ENCODE data around the gene KRT6B. TPM values are rescaled to one million over a fixed set of nuclear protein-coding genes. Genes with fewer than 3 reads are reported as not detected.

KRT6B gene
- polyA plus RNA-seq, 1 donor from 2014 or later: not detected

DNA sequence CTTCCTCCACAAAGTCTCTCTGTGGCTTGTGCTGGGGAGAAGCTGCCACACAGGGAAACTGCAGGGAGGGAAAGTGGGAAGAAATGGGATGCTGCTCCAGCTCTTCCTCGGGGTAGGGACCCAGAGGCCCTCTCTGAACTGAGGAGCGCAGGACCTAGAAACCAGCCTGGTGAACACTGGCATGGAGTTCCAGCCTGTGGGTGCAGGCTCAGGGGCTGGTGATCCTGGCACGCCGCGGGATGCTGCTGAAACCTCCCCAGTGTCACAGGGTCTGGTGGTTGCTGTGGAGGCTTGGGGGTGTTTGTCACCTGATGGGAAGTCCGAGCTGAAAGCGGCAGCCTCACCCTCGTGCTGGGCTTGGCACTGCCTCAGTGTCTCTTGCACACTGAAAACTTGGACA, 12.5 kb downstream of the KRT6B start:
- no peak overlapping the region for H3K4me2 ChIP-seq (ENCODE audit: low read length)
- no peaks in the 10 kb centered on the region for H4K20me1 ChIP-seq (ENCODE audit: insufficient read depth)
- no peak overlapping the region for H3K9ac ChIP-seq (ENCODE audit: low read length)
- H3K27ac ChIP-seq (ENCODE audit: low read length): no peak overlapping the region
- no peaks in the 10 kb centered on the region for H3K36me3 ChIP-seq (ENCODE audit: insufficient read depth, low read length)
- H3K4me3 ChIP-seq (ENCODE audit: low read length): no peak overlapping the region
- no peaks in the 10 kb centered on the region for H3K79me2 ChIP-seq (replicated peaks; ENCODE audit: insufficient read depth, low read length)
- H2AFZ ChIP-seq (ENCODE audit: low read depth, low read length): no peak overlapping the region
- TF ChIP-seq REST (IDR thresholded peaks at IDR 0.05; ENCODE audit: borderline replicate concordance) (no peak), TAF1 (IDR thresholded peaks at IDR 0.05; ENCODE audit: low read depth) (no peak)
- no peaks in the 10 kb centered on the region for H3K9me2 ChIP-seq (ENCODE audit: insufficient read depth, low read length)
- H3F3A ChIP-seq (ENCODE audit: insufficient read depth, low read length, poor library complexity, severe bottlenecking): no peaks in the 10 kb centered on the region
- H3K9me3 ChIP-seq (ENCODE audit: low read length): no peaks in the 10 kb centered on the region
- no peaks in the 10 kb centered on the region for H3K27me3 ChIP-seq (ENCODE audit: insufficient read depth, low read depth, low read length)

- Histone ChIP-seq H3K9me3 (ENCODE audit: low read length) (no peaks in the 10 kb centered on the region), H3F3A (ENCODE audit: insufficient read depth, low read length, poor library complexity, severe bottlenecking) (no peaks in the 10 kb centered on the region), H3K4me2 (ENCODE audit: low read length) (no peak overlapping the region), H3K4me3 (ENCODE audit: low read length) (no peak overlapping the region), H3K36me3 (ENCODE audit: insufficient read depth, low read length) (no peaks in the 10 kb centered on the region), H3K79me2 (replicated peaks; ENCODE audit: insufficient read depth, low read length) (no peaks in the 10 kb centered on the region), H3K27me3 (ENCODE audit: insufficient read depth, low read depth, low read length) (no peaks in the 10 kb centered on the region), H3K9me2 (ENCODE audit: insufficient read depth, low read length) (no peaks in the 10 kb centered on the region), H4K20me1 (ENCODE audit: insufficient read depth) (no peaks in the 10 kb centered on the region), H3K27ac (ENCODE audit: low read length) (no peak overlapping the region), H2AFZ (ENCODE audit: low read depth, low read length) (no peak overlapping the region), H3K9ac (ENCODE audit: low read length) (no peak overlapping the region)
- TF ChIP-seq, protein P1, sequence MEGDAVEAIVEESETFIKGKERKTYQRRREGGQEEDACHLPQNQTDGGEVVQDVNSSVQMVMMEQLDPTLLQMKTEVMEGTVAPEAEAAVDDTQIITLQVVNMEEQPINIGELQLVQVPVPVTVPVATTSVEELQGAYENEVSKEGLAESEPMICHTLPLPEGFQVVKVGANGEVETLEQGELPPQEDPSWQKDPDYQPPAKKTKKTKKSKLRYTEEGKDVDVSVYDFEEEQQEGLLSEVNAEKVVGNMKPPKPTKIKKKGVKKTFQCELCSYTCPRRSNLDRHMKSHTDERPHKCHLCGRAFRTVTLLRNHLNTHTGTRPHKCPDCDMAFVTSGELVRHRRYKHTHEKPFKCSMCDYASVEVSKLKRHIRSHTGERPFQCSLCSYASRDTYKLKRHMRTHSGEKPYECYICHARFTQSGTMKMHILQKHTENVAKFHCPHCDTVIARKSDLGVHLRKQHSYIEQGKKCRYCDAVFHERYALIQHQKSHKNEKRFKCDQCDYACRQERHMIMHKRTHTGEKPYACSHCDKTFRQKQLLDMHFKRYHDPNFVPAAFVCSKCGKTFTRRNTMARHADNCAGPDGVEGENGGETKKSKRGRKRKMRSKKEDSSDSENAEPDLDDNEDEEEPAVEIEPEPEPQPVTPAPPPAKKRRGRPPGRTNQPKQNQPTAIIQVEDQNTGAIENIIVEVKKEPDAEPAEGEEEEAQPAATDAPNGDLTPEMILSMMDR (IDR thresholded peaks at IDR 0.05; ENCODE audit: poor library complexity, severe bottlenecking): no peak
- TF ChIP-seq EZH2 (IDR thresholded peaks at IDR 0.05; ENCODE audit: borderline replicate concordance, insufficient read depth, low read length, poor library complexity, severe bottlenecking) (no peak), REST (IDR thresholded peaks at IDR 0.05; ENCODE audit: borderline replicate concordance) (no peak), SMC3 (conservative IDR thresholded peaks at IDR 0.05; ENCODE audit: poor library complexity) (no peak), POLR2AphosphoS5 (IDR thresholded peaks at IDR 0.05) (no peak), MXI1 (conservative IDR thresholded peaks at IDR 0.05; ENCODE audit: poor library complexity, severe bottlenecking) (no peak), EP300 (conservative IDR thresholded peaks at IDR 0.05; ENCODE audit: poor library complexity, severe bottlenecking) (no peak)
Observed at GRCh38 chr12:52438305-52439301, 13.3 kb downstream of the KRT6B start.
